OCI-LY1 (cell line): Measurements from ENCODE around the gene PFKL.

Experiments
- H2AFZ ChIP-seq: fragments of 200-600 bp; sonication (generic), shearing (Covaris generic); 2 replicates; pipeline ENCODE4 v1.6.0; 2014; ENCODE audit warnings: antibody characterized with exemption, mild to moderate bottlenecking, low read length
- H3F3A ChIP-seq: fragments of 200-600 bp; sonication (generic), shearing (Covaris generic); 2 replicates; pipeline ENCODE4 v1.6.0; 2014; ENCODE audit warnings: mild to moderate bottlenecking, antibody characterized with exemption, low read length, moderate library complexity; ENCODE audit not compliant: insufficient read depth
- H3K27ac ChIP-seq: fragments of 200-600 bp; sonication (generic); 2 replicates; pipeline ENCODE4 v1.5.1; 2014; ENCODE audit warnings: low read length, mixed run types, mild to moderate bottlenecking, low read depth; ENCODE audit not compliant: poor library complexity, severe bottlenecking
- H3K27me3 ChIP-seq: fragments of 200-600 bp; sonication (generic); 2 replicates; pipeline ENCODE4 v1.6.0; 2014; ENCODE audit warnings: antibody characterized with exemption, mild to moderate bottlenecking, low read length, moderate library complexity; ENCODE audit not compliant: insufficient read depth
- H3K36me3 ChIP-seq: fragments of 200-600 bp; sonication (generic); 2 replicates; pipeline ENCODE4 v1.6.1; 2014; ENCODE audit warnings: mild to moderate bottlenecking, antibody characterized with exemption, low read length, moderate library complexity, mixed read lengths; ENCODE audit not compliant: insufficient read depth
- H3K4me1 ChIP-seq: fragments of 200-600 bp; sonication (generic); 2 replicates; pipeline ENCODE4 v1.5.1; 2014; ENCODE audit warnings: mild to moderate bottlenecking, low read length, moderate library complexity; ENCODE audit not compliant: insufficient read depth, severe bottlenecking
- H3K4me2 ChIP-seq: fragments of 200-600 bp; sonication (generic), shearing (Covaris generic); 2 replicates; pipeline ENCODE4 v1.6.1; 2014; ENCODE audit warnings: low read length
- H3K4me3 ChIP-seq: fragments of 200-600 bp; sonication (generic); 2 replicates; pipeline ENCODE4 v1.5.1; 2014; ENCODE audit warnings: low read length, low read depth, mild to moderate bottlenecking, mixed read lengths; ENCODE audit not compliant: poor library complexity, severe bottlenecking
- H3K79me2 ChIP-seq: fragments of 200-600 bp; shearing (Covaris generic); 2 replicates; pipeline ENCODE4 v1.6.1; 2016; ENCODE audit warnings: mixed run types, low read length, mixed read lengths; ENCODE audit not compliant: insufficient read depth
- H3K9ac ChIP-seq: fragments of 200-600 bp; sonication (generic), shearing (Covaris generic); 2 replicates; pipeline ENCODE4 v1.6.1; 2014; ENCODE audit warnings: mild to moderate bottlenecking, low read length, mixed read lengths
- H3K9me2 ChIP-seq: fragments of 200-600 bp; sonication (generic), shearing (Covaris generic); 2 replicates; pipeline ENCODE4 v1.6.1; 2014; ENCODE audit warnings: low read depth, mild to moderate bottlenecking, low read length, mixed read lengths
- H3K9me3 ChIP-seq: fragments of 200-600 bp; shearing (Covaris generic); 2 replicates; pipeline ENCODE4 v1.6.1; 2014; ENCODE audit warnings: low read length, mixed read lengths
- H4K20me1 ChIP-seq: fragments of 200-600 bp; sonication (generic), shearing (Covaris generic); 2 replicates; pipeline ENCODE4 v1.6.0; 2016; ENCODE audit warnings: mild to moderate bottlenecking, low read length; ENCODE audit not compliant: insufficient read depth
- EZH2 ChIP-seq: fragments of 200-600 bp; sonication (generic), shearing (Covaris generic); IDR thresholded peaks from 2 replicates; pipeline ENCODE4 v1.8.0; 2017; ENCODE audit warnings: borderline replicate concordance, mixed run types, mild to moderate bottlenecking, antibody characterized with exemption, low read length, moderate library complexity, mixed read lengths
- TF ChIP-seq, protein P1 (sequence below): fragments of 200-600 bp; sonication (generic), shearing (Covaris generic); IDR thresholded peaks from 2 replicates; pipeline ENCODE4 v1.5.1; 2017; ENCODE audit warnings: mild to moderate bottlenecking, antibody characterized with exemption, low read length, moderate library complexity, mixed read lengths

PFKL gene

DNA sequence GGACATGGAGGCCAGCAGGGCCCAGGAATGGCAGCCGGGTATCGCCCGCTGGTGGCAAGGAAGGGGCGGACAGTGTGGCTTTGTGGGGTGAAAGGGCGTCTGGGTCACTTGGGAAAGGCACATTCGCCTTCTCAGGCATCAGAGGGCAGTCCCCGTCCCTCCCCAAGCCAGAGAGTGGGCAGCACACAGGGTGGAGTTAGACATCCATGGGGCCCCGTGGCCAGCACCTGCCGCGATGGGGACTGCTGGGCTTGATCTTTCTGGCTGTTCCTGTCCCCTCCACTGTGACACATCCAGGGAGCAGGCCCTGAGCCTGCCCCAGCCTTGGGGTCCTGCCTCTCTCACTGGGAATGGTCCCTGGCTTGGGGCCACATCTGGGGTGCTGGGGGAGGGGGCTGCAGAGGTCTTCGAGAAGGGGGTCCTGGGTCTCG lies 49.6 kb downstream of the PFKL start:
- Histone ChIP-seq H2AFZ (no peak overlapping the region), H3K9ac (no peak overlapping the region), H3K27ac (no peak overlapping the region), H3K9me3 (no peaks in the 10 kb centered on the region), H3K4me3 (no peak overlapping the region), H3K27me3 (no peaks in the 10 kb centered on the region; the same call in 1 of the 2 replicates), H3K79me2 (no peaks in the 10 kb centered on the region), H3K4me1 (no peaks in the 10 kb centered on the region), H3K36me3 (no peaks in the 10 kb centered on the region), H4K20me1 (no peaks in the 10 kb centered on the region), H3K4me2 (no peak overlapping the region), H3F3A (no peaks in the 10 kb centered on the region), H3K9me2 (no peaks in the 10 kb centered on the region)
- TF ChIP-seq, protein P1, sequence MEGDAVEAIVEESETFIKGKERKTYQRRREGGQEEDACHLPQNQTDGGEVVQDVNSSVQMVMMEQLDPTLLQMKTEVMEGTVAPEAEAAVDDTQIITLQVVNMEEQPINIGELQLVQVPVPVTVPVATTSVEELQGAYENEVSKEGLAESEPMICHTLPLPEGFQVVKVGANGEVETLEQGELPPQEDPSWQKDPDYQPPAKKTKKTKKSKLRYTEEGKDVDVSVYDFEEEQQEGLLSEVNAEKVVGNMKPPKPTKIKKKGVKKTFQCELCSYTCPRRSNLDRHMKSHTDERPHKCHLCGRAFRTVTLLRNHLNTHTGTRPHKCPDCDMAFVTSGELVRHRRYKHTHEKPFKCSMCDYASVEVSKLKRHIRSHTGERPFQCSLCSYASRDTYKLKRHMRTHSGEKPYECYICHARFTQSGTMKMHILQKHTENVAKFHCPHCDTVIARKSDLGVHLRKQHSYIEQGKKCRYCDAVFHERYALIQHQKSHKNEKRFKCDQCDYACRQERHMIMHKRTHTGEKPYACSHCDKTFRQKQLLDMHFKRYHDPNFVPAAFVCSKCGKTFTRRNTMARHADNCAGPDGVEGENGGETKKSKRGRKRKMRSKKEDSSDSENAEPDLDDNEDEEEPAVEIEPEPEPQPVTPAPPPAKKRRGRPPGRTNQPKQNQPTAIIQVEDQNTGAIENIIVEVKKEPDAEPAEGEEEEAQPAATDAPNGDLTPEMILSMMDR, result no peak
- no peak for TF ChIP-seq EZH2

DNA sequence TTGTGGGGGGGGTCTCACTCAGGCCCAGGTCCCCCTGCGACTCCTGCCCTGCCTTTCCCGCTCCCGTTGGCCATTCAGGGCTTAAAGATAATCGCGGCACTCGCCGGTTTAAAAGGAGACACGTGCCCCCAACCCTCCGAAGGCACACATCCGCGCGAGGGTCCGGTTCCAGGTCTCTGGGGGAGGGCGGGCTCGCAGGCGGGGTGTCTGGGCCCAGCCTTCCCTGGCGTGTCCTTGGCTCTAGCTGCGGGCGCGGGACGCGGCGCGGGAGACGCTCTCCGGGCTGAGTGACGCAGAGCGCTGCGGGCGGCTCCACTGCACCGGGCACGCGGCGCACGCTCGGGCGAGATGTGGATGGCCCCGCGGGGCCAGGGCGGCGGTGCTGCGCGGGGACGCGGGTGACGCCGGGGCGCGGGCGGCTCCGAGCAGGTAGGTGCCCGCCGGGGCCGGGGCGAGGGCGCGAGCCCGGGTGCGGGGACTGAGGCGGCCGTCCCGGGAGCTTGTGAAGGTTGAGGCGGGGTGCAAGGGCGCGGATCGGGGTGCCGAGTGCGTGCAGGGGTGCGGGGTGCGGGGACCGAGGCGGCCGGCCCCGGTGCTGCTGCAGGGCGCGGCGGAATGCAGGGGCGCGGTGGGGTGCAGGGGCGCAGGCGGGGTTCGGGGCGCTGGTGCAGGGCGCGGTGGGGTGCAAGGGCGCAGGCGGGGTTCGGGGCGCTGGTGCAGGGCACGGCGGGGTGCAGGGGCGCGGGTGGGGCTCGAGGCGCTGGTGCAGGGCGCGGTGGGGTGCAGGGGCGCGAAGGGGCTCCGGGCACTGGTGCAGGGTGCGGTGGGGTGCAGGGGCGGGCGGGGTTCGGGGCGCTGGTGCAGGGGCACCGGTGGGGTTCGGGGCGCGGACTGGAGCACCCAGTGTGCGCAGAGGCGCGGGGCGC lies 50.3 kb downstream of the PFKL start:
- Histone ChIP-seq H3K9ac (no peak overlapping the region), H3K27ac (no peak overlapping the region), H3K27me3 (no peaks in the 10 kb centered on the region), H3K4me1 (no peaks in the 10 kb centered on the region), H3K4me3 (no peak overlapping the region), H4K20me1 (no peaks in the 10 kb centered on the region), H3F3A (no peaks in the 10 kb centered on the region), H3K36me3 (no peaks in the 10 kb centered on the region), H3K4me2 (no peak overlapping the region), H3K9me3 (no peaks in the 10 kb centered on the region), H3K9me2 (no peaks in the 10 kb centered on the region), H3K79me2 (no peaks in the 10 kb centered on the region), H2AFZ (no peak overlapping the region)
- TF ChIP-seq, protein P1, result no peak
- TF ChIP-seq EZH2, result no peak

DNA sequence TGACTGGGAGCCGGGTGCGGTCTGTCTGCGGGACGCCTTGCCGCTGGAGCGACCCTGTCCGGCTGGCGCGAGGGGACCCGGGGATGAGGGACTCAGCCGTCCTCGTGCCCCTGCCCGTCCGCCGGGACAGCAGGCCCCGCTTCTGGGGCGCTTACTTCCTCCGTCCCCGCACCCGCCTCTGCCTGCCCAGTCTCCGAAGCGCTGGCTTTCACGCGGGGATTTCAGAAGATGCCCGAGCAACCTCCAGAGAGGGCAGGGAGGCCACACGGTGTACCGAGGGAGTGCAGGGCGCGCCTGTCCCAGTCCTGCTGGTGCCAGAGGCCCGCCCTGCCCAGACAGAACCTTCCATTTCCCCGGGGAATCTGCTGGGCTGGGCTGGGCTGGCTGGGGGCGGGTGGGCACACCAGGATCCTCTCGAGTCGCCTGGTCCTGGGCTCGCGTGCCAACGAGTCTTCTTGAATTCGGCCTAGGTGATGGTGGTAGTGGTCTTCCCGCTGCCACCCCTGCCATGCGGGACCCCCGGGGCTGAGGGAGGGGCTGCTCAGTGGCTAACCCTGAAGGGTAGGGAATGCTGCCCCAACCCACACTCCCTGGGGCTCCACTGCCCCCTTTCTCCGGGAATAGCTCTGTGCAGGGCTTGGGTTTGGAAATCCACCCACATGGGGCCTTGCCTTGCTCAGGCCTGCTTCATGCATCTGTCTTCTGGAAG lies 51.1 kb downstream of the PFKL start:
- Histone ChIP-seq H3K9me2 (no peaks in the 10 kb centered on the region), H2AFZ (no peak overlapping the region), H3F3A (no peaks in the 10 kb centered on the region), H3K27ac (no peak overlapping the region), H3K4me2 (no peak overlapping the region), H3K4me1 (no peaks in the 10 kb centered on the region), H4K20me1 (no peaks in the 10 kb centered on the region), H3K4me3 (no peak overlapping the region), H3K9ac (no peak overlapping the region), H3K9me3 (no peaks in the 10 kb centered on the region), H3K36me3 (no peaks in the 10 kb centered on the region), H3K27me3 (no peaks in the 10 kb centered on the region), H3K79me2 (no peaks in the 10 kb centered on the region)
- TF ChIP-seq, protein P1, result no peak
- no peak for TF ChIP-seq EZH2
